PFSK-1 (cell line): ENCODE measurements around the gene STRN.

ENCODE experiments used
- POLR2AphosphoS5 ChIP-seq: IDR thresholded peaks from 2 replicates; pipeline ENCODE4 v1.6.1; 2012; ENCODE audit warnings: low read depth, mild to moderate bottlenecking, control low read depth, low read length, moderate library complexity
- REST ChIP-seq, 2 experiments: IDR thresholded peaks; 2 replicates each; pipeline versions ENCODE4 v1.6.1 to v1.8.0; 2011 to 2012; ENCODE audit warnings: low read depth in 2 of 2, low read length in 2 of 2, control low read depth in 1 of 2, inconsistent platforms in 1 of 2, mild to moderate bottlenecking in 1 of 2, moderate library complexity in 1 of 2; ENCODE audit not compliant: insufficient read depth in 1 of 2
- SIN3A ChIP-seq: IDR thresholded peaks from 2 replicates; pipeline ENCODE4 v1.6.1; 2012; ENCODE audit warnings: mild to moderate bottlenecking, low read length, moderate library complexity, borderline replicate concordance; ENCODE audit not compliant: insufficient read depth
- TAF1 ChIP-seq: IDR thresholded peaks from 2 replicates; pipeline ENCODE4 v1.6.1; 2012; ENCODE audit warnings: low read length, control low read depth, borderline replicate concordance; ENCODE audit not compliant: insufficient read depth

- no peak for TF ChIP-seq POLR2AphosphoS5
- TF ChIP-seq TAF1: no peak
- TF ChIP-seq SIN3A: no peak
- no peak for TF ChIP-seq REST (IDR thresholded peaks at IDR 0.05; ENCODE audit: insufficient read depth in 1 of 2, low read depth in 2 of 2, low read length in 2 of 2)
Measured at GRCh38 chr2:36861896-36862295, 104.4 kb downstream of the STRN start.
